Prostate gland (tissue), 2 donors: ENCODE measurements around the gene PALM.

Experiments
- POLR2A ChIP-seq: fragments of 450-650 bp; IDR thresholded peaks from one replicate; pipeline ENCODE4 v1.6.1; 2016; ENCODE audit warnings: antibody characterized with exemption, mild to moderate bottlenecking
- TF ChIP-seq, protein P1 (sequence below), 4 experiments: fragments of 200-600 bp in 2 of 4; fragments of 450-650 bp in 2 of 4; sonication (generic) in 2 of 4; IDR thresholded peaks; 1 replicate in 3 of 4; 2 replicates in 1 of 4; pipeline ENCODE4 v1.5.1; 2016 to 2019; ENCODE audit warnings: antibody characterized with exemption in 4 of 4, mild to moderate bottlenecking in 2 of 4, moderate library complexity in 2 of 4

DNA sequence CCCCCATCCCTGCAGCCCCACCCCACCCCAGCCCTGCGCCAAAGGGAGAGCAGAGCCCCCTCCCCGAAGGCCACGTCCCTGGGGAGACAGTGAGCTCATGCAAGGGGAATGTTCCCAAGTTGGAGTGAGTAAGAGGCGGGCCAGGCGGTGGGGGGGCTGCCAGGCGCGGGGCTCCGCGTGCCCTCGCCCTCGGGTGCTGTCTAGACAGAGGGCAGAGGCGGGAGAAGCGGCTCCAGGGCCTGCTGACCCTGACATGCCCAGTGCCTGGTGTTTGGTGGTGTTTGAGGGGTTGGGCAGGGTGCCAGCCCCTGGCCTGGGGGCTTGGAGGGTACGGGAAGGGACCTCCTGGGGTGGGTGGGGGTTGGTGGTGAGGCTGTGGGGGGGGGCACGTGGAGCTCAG lies 31.5 kb upstream of the PALM start:
- TF ChIP-seq POLR2A: peak; percentile 41
- TF ChIP-seq, protein P1, sequence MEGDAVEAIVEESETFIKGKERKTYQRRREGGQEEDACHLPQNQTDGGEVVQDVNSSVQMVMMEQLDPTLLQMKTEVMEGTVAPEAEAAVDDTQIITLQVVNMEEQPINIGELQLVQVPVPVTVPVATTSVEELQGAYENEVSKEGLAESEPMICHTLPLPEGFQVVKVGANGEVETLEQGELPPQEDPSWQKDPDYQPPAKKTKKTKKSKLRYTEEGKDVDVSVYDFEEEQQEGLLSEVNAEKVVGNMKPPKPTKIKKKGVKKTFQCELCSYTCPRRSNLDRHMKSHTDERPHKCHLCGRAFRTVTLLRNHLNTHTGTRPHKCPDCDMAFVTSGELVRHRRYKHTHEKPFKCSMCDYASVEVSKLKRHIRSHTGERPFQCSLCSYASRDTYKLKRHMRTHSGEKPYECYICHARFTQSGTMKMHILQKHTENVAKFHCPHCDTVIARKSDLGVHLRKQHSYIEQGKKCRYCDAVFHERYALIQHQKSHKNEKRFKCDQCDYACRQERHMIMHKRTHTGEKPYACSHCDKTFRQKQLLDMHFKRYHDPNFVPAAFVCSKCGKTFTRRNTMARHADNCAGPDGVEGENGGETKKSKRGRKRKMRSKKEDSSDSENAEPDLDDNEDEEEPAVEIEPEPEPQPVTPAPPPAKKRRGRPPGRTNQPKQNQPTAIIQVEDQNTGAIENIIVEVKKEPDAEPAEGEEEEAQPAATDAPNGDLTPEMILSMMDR (IDR thresholded peaks at IDR 0.05): no peak
